Neuronal stem cell (in vitro differentiated cells): ENCODE measurements around the gene ERC2.

Source experiments
- DNase-seq: peaks from one replicate; pipeline ENCODE4 v3.0.0-alpha.2; 2013; ENCODE audit warnings: low spot score
- H2AFZ ChIP-seq: one replicate; pipeline ENCODE4 v1.6.1; 2013; ENCODE audit warnings: mild to moderate bottlenecking, low read length, inconsistent platforms
- H2AK5ac ChIP-seq: 2 replicates; pipeline ENCODE4 v1.6.1; 2013; ENCODE audit warnings: low read depth, mild to moderate bottlenecking, inconsistent platforms, low read length, moderate library complexity, mixed read lengths
- H2BK120ac ChIP-seq: 2 replicates; pipeline ENCODE4 v1.6.1; 2013; ENCODE audit warnings: low read depth, mild to moderate bottlenecking, inconsistent platforms, low read length, moderate library complexity, mixed read lengths
- H2BK12ac ChIP-seq: one replicate; pipeline ENCODE4 v1.6.1; 2013; ENCODE audit warnings: low read length, inconsistent platforms
- H2BK15ac ChIP-seq: 2 replicates; pipeline ENCODE4 v1.6.1; 2013; ENCODE audit warnings: mild to moderate bottlenecking, low read length, inconsistent platforms, mixed read lengths
- H2BK5ac ChIP-seq: one replicate; pipeline ENCODE4 v1.6.1; 2013; ENCODE audit warnings: inconsistent platforms, mild to moderate bottlenecking, low read length, moderate library complexity
- H3K14ac ChIP-seq: one replicate; pipeline ENCODE4 v1.6.1; 2013; ENCODE audit warnings: low read length, inconsistent platforms
- H3K18ac ChIP-seq: 2 replicates; pipeline ENCODE4 v1.6.1; 2013; ENCODE audit warnings: low read length, inconsistent platforms
- H3K23ac ChIP-seq: 2 replicates; pipeline ENCODE4 v1.6.1; 2013; ENCODE audit warnings: low read depth, mild to moderate bottlenecking, mixed read lengths, low read length, inconsistent platforms; ENCODE audit not compliant: poor library complexity
- H3K27ac ChIP-seq: replicated peaks from 3 replicates; pipeline ENCODE4 v1.5.1; 2013; ENCODE audit warnings: low read length, inconsistent platforms
- H3K27me3 ChIP-seq, 3 experiments: 2 replicates each; pipeline ENCODE4 v1.6.1; 2013; ENCODE audit warnings: low read length in 3 of 3, mild to moderate bottlenecking in 2 of 3, inconsistent platforms in 1 of 3, low read depth in 1 of 3, mixed read lengths in 1 of 3, moderate library complexity in 1 of 3; ENCODE audit not compliant: control insufficient read depth in 3 of 3, insufficient read depth in 3 of 3
- H3K36me3 ChIP-seq, 2 donors: replicated peaks in 1 of 2; 2 replicates each; pipeline ENCODE4 v1.6.1; 2013; ENCODE audit warnings: low read length in 2 of 2; ENCODE audit not compliant: control insufficient read depth in 2 of 2, insufficient read depth in 2 of 2
- H3K4ac ChIP-seq: 2 replicates; pipeline ENCODE4 v1.6.1; 2013; ENCODE audit warnings: inconsistent platforms, mild to moderate bottlenecking, low read length, moderate library complexity
- H3K4me1 ChIP-seq, 2 donors: 1 replicate in 1 of 2; 2 replicates in 1 of 2; pipeline ENCODE4 v1.6.1; 2013; ENCODE audit warnings: low read length in 2 of 2, low read depth in 1 of 2; ENCODE audit not compliant: control insufficient read depth in 2 of 2, insufficient read depth in 1 of 2
- H3K4me2 ChIP-seq: one replicate; pipeline ENCODE4 v1.6.1; 2013; ENCODE audit warnings: mild to moderate bottlenecking, low read length, inconsistent platforms; ENCODE audit not compliant: insufficient read depth, poor library complexity, severe bottlenecking
- H3K4me3 ChIP-seq, 2 donors: 2 replicates each; pipeline ENCODE4 v1.5.1; 2013; ENCODE audit warnings: low read length in 2 of 2, mild to moderate bottlenecking in 2 of 2, inconsistent platforms in 1 of 2, moderate library complexity in 1 of 2
- H3K79me1 ChIP-seq: one replicate; pipeline ENCODE4 v1.6.1; 2013; ENCODE audit warnings: low read depth, mild to moderate bottlenecking, inconsistent platforms, low read length, moderate library complexity
- H3K9ac ChIP-seq: one replicate; pipeline ENCODE4 v1.6.1; 2013; ENCODE audit warnings: mild to moderate bottlenecking, low read depth, low read length, inconsistent platforms; ENCODE audit not compliant: poor library complexity
- H3K9me3 ChIP-seq, 2 donors: replicated peaks in 1 of 2; 2 replicates each; pipeline versions ENCODE3 to v1.6.1; 2013; ENCODE audit warnings: low read length in 2 of 2, mild to moderate bottlenecking in 2 of 2, inconsistent platforms in 1 of 2, low read depth in 1 of 2, mixed read lengths in 1 of 2, moderate library complexity in 1 of 2; ENCODE audit not compliant: control insufficient read depth in 2 of 2, insufficient read depth in 1 of 2
- H4K8ac ChIP-seq: one replicate; pipeline ENCODE4 v1.6.1; 2013; ENCODE audit warnings: low read depth, mild to moderate bottlenecking, inconsistent platforms, low read length, moderate library complexity
- H4K91ac ChIP-seq: one replicate; pipeline ENCODE4 v1.6.1; 2013; ENCODE audit warnings: low read length, low read depth, mild to moderate bottlenecking, inconsistent platforms; ENCODE audit not compliant: poor library complexity
- WGBS, 2 donors: extraction: QIAGEN DNeasy Blood & Tissue Kit; methylation state at CpG; one replicate each; pipeline ENCODE4 v1.1.7; 2013; ENCODE audit warnings: missing lambda C conversion rate in 2 of 2, mixed read lengths in 1 of 2; ENCODE audit not compliant: insufficient read length in 2 of 2, insufficient replicate concordance in 1 of 2; ENCODE audit errors: extremely low coverage in 2 of 2; 5-methylcytosine and 5-hydroxymethylcytosine counted together

The ERC2 gene

DNA sequence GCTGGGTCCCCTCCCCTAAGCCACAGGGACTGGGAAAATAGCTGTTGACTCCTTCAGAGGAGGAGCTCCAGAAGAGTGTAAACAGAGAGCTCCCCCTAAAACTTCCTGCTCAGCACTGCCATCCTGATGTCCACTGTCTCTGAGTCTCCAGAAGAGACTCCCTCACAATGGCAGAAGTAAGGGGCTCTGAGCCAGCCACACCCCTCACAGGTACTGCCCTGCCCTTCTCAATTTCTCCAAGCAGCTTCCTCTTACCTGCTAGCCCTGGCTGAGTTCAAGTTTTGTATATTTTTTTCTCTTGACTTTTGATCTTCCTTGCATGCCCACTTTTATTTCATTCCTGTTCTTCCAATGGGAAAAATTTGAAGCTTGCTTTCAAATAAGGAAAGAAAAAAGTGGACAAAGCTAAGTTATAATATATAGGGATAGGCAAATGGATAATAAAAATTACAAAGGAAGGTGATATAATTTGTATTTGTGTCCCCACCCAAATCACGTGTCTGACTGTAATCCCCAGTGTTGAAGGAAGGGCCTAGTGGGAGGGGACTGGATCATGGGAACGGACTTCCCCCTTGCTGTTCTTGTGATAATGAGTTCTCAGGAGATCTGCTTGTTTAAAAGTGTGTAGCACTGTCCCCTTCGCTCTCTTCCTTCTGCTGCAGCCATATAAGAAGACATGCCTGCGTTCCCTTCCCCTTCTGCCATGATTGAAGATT lies 539.0 kb downstream of the ERC2 start:
- H3K18ac ChIP-seq: no peak overlapping the region
- H3K27me3 ChIP-seq: no peaks in the 10 kb centered on the region
- WGBS, 2 donors: no CpG with 5 or more reads among the region's 4 CpGs
- no peak overlapping the region for H2BK120ac ChIP-seq
- H3K36me3 ChIP-seq: no peaks in the 10 kb centered on the region
- H3K23ac ChIP-seq: no peak overlapping the region
- H4K8ac ChIP-seq: no peak overlapping the region
- H2BK15ac ChIP-seq: no peak overlapping the region
- H3K4me3 ChIP-seq: no peak overlapping the region
- no peak overlapping the region for H2BK12ac ChIP-seq
- no peak for DNase-seq
- H3K4ac ChIP-seq: no peak overlapping the region
- H2BK5ac ChIP-seq: no peak overlapping the region
- no peaks in the 10 kb centered on the region for H3K9me3 ChIP-seq
- H2AFZ ChIP-seq: no peak overlapping the region
- H3K27ac ChIP-seq: no peak overlapping the region
- H3K9ac ChIP-seq: no peak overlapping the region
- no peak overlapping the region for H2AK5ac ChIP-seq
- no peak overlapping the region for H3K4me2 ChIP-seq
- no peak overlapping the region for H4K91ac ChIP-seq
- no peaks in the 10 kb centered on the region for H3K79me1 ChIP-seq
- H3K4me1 ChIP-seq: no peaks in the 10 kb centered on the region
- no peak overlapping the region for H3K14ac ChIP-seq

DNA sequence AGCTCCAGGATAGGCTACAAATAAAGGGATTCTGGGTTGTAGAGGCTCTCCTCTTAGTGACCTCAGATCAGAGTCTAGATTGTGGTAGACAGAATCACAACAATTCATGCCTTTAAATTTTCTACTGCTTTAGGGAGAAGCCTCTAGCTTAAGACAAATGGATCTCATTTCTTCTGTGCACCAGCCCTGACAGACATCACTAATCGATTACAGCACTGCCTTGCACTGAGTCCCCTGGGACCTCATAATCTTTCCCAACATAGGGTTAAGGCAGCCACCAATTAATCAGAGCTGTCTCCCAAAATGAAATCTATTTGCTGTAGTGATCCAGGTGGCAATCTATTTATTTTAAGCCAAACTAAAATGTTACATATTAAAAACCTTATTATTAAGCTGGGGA lies 544.6 kb downstream of the ERC2 start:
- Histone ChIP-seq H4K8ac (no peak overlapping the region), H3K23ac (no peak overlapping the region), H2AFZ (no peak overlapping the region), H3K9me3 (no peaks in the 10 kb centered on the region), H2BK5ac (no peak overlapping the region), H2BK120ac (no peak overlapping the region), H3K79me1 (no peaks in the 10 kb centered on the region), H3K36me3 (no peaks in the 10 kb centered on the region), H3K27me3 (no peaks in the 10 kb centered on the region), H3K14ac (no peak overlapping the region), H3K4ac (no peak overlapping the region), H2BK15ac (no peak overlapping the region), H3K4me2 (no peak overlapping the region), H2BK12ac (no peak overlapping the region), H3K18ac (no peak overlapping the region), H3K4me3 (no peak overlapping the region), H3K9ac (no peak overlapping the region), H3K27ac (no peak overlapping the region), H4K91ac (no peak overlapping the region), H3K4me1 (no peaks in the 10 kb centered on the region), H2AK5ac (no peak overlapping the region)
- DNase-seq: no peak
- WGBS, 2 donors: no CpG with 5 or more reads among the region's 1 CpG

DNA sequence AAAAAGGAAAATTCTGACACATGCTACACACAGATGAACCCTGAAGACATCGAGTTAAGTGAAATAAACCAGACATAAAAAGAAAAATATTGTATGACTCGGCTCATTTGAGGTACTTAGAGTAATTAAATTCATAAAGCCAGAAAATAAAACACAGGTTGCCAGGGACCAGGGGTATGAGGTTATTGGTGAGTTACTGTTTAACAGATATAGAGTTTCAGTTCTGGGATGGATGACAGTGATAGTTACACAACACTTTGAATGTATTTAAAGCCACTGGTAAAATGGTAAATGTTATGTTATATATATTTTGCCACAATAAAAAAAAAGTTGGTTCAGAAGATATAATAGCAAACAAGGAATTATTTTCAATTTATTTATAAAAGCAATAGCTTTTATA lies 545.1 kb downstream of the ERC2 start:
- no peak overlapping the region for H3K4me2 ChIP-seq
- H3K4ac ChIP-seq: no peak overlapping the region
- no peak overlapping the region for H4K8ac ChIP-seq
- no peak overlapping the region for H2AFZ ChIP-seq
- H3K9ac ChIP-seq: no peak overlapping the region
- H2BK12ac ChIP-seq: no peak overlapping the region
- H3K27ac ChIP-seq: no peak overlapping the region
- H3K79me1 ChIP-seq: no peaks in the 10 kb centered on the region
- no peaks in the 10 kb centered on the region for H3K36me3 ChIP-seq
- whole genome bisulfite sequencing, 2 donors: no CpG with 5 or more reads among the region's 2 CpGs
- no peaks in the 10 kb centered on the region for H3K4me1 ChIP-seq
- no peak overlapping the region for H2BK15ac ChIP-seq
- no peak overlapping the region for H4K91ac ChIP-seq
- no peak overlapping the region for H3K23ac ChIP-seq
- no peak overlapping the region for H3K18ac ChIP-seq
- H3K4me3 ChIP-seq: no peak overlapping the region
- no peak for DNase-seq
- no peak overlapping the region for H2AK5ac ChIP-seq
- no peak overlapping the region for H3K14ac ChIP-seq
- H2BK120ac ChIP-seq: no peak overlapping the region
- H3K27me3 ChIP-seq: no peaks in the 10 kb centered on the region
- H2BK5ac ChIP-seq: no peak overlapping the region
- H3K9me3 ChIP-seq: no peaks in the 10 kb centered on the region

DNA sequence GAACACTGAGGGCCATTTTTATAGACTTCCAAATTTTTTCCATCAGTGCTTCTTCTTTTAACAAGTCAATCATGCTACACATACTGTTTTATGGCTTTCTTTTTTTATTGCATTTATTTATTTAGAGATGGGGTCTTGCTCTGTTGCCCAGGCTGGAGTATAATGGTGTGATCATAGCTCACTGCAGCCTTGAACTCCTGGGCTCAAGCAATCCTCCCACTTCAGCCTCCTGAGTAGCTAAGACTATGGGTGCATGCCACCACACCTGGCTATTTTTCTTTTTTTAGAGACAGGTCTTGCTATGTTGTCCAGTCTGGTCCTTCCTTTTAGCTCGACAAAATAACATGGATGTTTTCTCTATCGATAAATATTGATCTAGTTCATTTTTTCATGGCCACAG lies 555.4 kb downstream of the ERC2 start:
- H2BK5ac ChIP-seq: no peak overlapping the region
- WGBS, 2 donors: no CpG with 5 or more reads among the region's 2 CpGs

More for the DNA sequence above, 555.4 kb downstream of the ERC2 start:
- Histone ChIP-seq H3K9me3 (peaks cover 0 to 1% of the 10 kb centered on the region in 2 donors), H4K91ac (no peak overlapping the region), H3K27ac (no peak overlapping the region), H3K4me3 (no peak overlapping the region), H2AK5ac (no peak overlapping the region), H3K27me3 (peaks cover 0 to 2% (median 0%) of the 10 kb centered on the region in 3 experiments), H2BK12ac (no peak overlapping the region), H2AFZ (no peak overlapping the region), H3K4ac (no peak overlapping the region), H3K14ac (no peak overlapping the region), H3K18ac (no peak overlapping the region), H4K8ac (no peak overlapping the region), H3K4me1 (peaks cover 4 to 11% of the 10 kb centered on the region in 2 donors), H3K9ac (no peak overlapping the region), H3K36me3 (peaks cover 0 to 1% of the 10 kb centered on the region in 2 donors), H2BK15ac (no peak overlapping the region), H3K79me1 (no peaks in the 10 kb centered on the region), H2BK120ac (no peak overlapping the region), H3K4me2 (no peak overlapping the region), H3K23ac (no peak overlapping the region)
- DNase-seq: no peak
